ENCODE results near the gene VPS37B. TPM values are rescaled to one million over a fixed set of nuclear protein-coding genes. Genes with fewer than 3 reads are reported as not detected.
A peak's percentile ranks its signal among the peaks of the same experiment; 100 is the strongest.

VPS37B gene
- total and polyA plus RNA-seq, 8 donors: 13.5 to 30.1 (median 18.6) TPM

DNA sequence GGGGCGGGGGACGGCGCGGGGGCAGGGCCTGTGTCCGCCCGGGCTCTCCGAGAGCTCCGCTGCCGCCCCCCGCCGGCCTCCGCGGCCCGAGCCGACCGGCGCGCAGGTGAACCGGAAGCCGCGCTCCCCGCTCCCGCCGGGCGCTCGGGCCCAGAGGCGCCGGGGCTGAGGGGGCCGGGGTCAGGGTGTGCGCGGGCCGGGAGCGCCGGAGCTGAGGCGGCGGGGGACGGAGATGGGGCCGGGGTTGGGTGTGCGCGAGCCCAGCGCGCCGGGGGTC, 60.2 kb downstream of the VPS37B start:
- TF ChIP-seq, protein P1, sequence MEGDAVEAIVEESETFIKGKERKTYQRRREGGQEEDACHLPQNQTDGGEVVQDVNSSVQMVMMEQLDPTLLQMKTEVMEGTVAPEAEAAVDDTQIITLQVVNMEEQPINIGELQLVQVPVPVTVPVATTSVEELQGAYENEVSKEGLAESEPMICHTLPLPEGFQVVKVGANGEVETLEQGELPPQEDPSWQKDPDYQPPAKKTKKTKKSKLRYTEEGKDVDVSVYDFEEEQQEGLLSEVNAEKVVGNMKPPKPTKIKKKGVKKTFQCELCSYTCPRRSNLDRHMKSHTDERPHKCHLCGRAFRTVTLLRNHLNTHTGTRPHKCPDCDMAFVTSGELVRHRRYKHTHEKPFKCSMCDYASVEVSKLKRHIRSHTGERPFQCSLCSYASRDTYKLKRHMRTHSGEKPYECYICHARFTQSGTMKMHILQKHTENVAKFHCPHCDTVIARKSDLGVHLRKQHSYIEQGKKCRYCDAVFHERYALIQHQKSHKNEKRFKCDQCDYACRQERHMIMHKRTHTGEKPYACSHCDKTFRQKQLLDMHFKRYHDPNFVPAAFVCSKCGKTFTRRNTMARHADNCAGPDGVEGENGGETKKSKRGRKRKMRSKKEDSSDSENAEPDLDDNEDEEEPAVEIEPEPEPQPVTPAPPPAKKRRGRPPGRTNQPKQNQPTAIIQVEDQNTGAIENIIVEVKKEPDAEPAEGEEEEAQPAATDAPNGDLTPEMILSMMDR (IDR thresholded peaks at IDR 0.05): no peak
- ATAC-seq: peak; percentile 8 to 49 (median 20)
- H3K36me3 ChIP-seq: no peaks in the 10 kb centered on the region
- no peaks in the 10 kb centered on the region for H3K27me3 ChIP-seq
- H3K4me3 ChIP-seq: peak overlapping the region; percentile 46 to 89 (median 68)
- FAIRE-seq: no peak
- WGBS, 2 donors: 1 to 2% methylated on average over 18 to 43 of the region's 43 CpGs
- peak in 2 of 6 donors; percentile 59 to 81 for DNase-seq
- no peaks in the 10 kb centered on the region for H3K9me3 ChIP-seq
- H3K4me1 ChIP-seq: peaks cover 25 to 37% (median 35%) of the 10 kb centered on the region in 3 donors
- peak overlapping the region; percentile 57 to 93 (median 79) for H3K27ac ChIP-seq
- intact Hi-C loops (cut with DNase I): no loop called here

DNA sequence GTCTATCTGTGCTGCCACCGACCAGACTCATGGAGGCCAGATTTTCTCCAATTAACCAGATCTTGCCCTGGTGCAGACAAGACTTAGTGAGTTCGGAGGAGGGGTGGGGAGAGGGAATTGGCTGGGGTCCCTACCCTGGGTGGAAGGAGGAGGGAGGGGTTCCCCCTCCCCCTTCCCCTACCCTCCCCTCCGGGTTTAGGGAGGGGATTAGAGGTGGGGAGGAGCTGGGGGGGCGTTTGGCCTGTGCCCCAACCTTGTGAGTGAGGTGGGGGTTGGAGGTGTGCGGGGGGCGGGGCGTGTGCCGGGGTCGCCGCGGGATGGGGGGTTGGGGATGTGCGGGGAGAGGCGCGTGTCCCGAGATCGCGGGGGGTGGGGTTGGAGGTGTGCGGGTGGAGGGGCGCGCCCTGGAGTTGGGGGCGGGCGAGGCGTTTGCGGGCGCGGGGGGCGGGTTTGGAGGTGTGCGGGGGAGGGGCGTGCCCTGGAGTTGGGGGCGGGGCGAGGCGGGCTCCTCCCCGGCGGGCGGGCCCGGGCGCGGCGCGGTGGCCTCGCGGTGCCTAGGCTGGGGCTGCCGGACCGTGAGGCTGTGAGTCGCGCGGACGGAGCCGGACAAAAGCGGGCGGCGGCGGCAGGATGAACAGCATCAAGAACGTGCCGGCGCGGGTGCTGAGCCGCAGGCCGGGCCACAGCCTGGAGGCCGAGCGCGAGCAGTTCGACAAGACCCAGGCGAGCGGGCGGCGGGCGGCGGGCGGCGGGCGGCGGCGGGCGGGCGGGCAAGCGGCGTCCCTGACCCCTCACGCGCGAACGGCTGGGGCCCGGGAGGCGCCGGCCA, 60.8 kb downstream of the VPS37B start, which contains the start of gene HIP1R:
Gene HIP1R (plus strand): TSS at position 537 of the 829 bp plus-strand sequence. CDS start 94 bp downstream, at position 631.
- Histone ChIP-seq H3K27ac (peak within 1 kb of the TSS; percentile 57 to 93 (median 79)), H3K9me3 (no peaks in the 10 kb centered on the region), H3K4me3 (peak within 1 kb of the TSS; percentile 46 to 89 (median 68)), H3K4me1 (peaks cover 19 to 32% (median 30%) of the 10 kb centered on the region in 3 donors), H3K36me3 (no peaks in the 10 kb centered on the region), H3K27me3 (no peaks in the 10 kb centered on the region)
- no peak for FAIRE-seq
- TF ChIP-seq, protein P1 (IDR thresholded peaks at IDR 0.05): no peak
- 1 to 4% methylated on average over 14 to 85 of the region's 85 CpGs for WGBS, 2 donors
- peak; percentile 40 to 66 (median 46) for ATAC-seq
- DNase-seq: peak in 5 of 6 donors; percentile 61 to 88 (median 76)
- intact Hi-C loops (cut with DNase I): no loop called here

DNA sequence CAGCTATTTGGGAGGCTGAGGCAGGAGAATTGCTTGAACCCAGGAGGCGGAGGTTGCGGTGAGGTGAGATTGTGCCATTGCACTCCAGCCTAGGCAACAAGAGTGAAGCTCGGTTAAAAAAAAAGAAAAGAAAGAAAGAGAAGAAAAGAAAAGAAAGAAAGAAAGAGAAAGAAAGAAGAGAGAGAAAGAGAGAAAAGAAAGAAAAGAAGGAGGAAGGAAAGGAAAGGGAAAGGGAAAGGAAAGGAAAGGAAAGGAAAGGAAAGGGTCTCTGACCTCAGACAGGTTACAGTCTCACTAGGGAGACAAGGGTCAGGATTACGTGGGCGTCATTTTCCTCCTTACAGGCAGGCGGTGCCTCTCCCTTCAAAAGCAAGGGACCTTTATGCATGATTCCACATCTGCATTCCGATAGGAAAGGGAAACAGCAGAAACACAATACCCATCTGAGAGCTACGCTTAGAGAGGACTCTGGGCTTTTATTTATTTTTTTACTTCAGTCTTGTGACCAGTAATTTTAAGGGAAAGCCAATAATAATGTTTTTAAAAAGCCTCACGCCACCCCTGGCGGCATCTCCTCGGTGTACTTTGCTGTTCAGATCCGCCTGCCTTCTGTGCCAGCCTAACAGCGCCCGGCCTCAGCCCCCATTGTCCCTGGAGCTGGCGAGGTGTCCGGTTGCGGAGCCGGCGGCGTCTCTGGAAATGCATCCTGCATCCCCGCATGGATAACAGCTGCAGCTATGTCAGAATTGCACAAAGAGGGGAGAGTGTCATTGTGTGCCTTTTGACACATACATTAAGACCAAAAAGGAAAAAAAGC, 61.6 kb downstream of the VPS37B start:
- FAIRE-seq (no peak), DNase-seq (peak in 1 of 6 donors; percentile 57), ATAC-seq (peak; percentile 12 to 32 (median 24))
- intact Hi-C loops (cut with DNase I): no loop called here
- H3K9me3 ChIP-seq: no peaks in the 10 kb centered on the region
- peaks cover 14 to 24% (median 23%) of the 10 kb centered on the region in 3 donors for H3K4me1 ChIP-seq
- H3K27me3 ChIP-seq: no peaks in the 10 kb centered on the region
- H3K27ac ChIP-seq: peak overlapping the region; percentile 1 to 93 (median 65)
- WGBS, 2 donors: 13 to 14% methylated on average over 21 of the region's 21 CpGs
- no peaks in the 10 kb centered on the region for H3K36me3 ChIP-seq
- H3K4me3 ChIP-seq: peak overlapping the region; percentile 26 to 89 (median 68)
- TF ChIP-seq, protein P1 (IDR thresholded peaks at IDR 0.05): no peak

DNA sequence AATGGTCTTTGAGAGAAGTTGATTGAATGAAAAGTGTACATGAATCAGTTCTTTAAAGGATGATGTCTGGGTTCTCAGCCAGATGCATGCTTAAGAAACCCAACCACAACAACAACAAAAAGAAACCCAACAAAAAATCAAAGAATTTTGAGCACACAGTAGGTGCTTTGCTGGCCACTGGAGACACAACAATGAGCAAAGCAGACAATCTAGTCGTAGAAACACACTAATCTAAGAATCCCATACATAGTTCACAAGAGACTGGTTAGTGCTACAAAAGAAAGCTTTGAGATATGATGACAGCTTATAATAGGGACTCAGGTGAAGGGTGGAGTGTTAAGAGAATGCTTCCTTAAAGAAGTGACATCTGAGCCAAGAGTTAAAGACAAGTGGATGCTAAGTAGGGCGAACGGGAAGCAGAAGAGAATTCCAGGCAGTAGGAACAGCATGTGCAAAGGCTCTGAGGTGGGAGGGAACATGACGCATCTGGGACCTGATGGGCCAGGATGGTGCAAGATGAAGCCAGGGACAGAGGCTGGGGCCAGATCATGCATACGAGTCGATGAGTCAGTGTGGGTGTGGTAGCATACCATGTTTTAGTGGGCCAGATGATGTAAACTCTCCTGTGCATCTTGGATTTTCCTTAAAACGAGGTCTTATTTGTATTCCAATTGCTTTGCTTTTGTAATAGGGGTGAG, 65.3 kb downstream of the VPS37B start:
- intact Hi-C loops (cut with DNase I): no loop called here
- Histone ChIP-seq H3K36me3 (no peaks in the 10 kb centered on the region), H3K9me3 (no peaks in the 10 kb centered on the region), H3K4me3 (no peak overlapping the region), H3K27ac (no peak overlapping the region), H3K4me1 (peaks cover 0 to 12% (median 9%) of the 10 kb centered on the region in 3 donors), H3K27me3 (no peaks in the 10 kb centered on the region)
- TF ChIP-seq, protein P1 (IDR thresholded peaks at IDR 0.05): no peak
- FAIRE-seq (no peak), DNase-seq (no peak), ATAC-seq (no peak)
- WGBS, 2 donors: 74 to 81% methylated on average over 7 of the region's 7 CpGs

Measured in pancreas (tissue), 10 donors.